Mammary epithelial cell (primary cell): ENCODE data around the gene MARF1.
"Not testable (repeated sequence)": the region's sequence is repeated elsewhere in the genome, so short reads cannot be mapped to it uniquely, and the experiment has no call there.

Source experiments
- EZH2 ChIP-seq: IDR thresholded peaks from 2 replicates; pipeline ENCODE4 v1.6.1; 2012; ENCODE audit warnings: low read length, inconsistent platforms, borderline replicate concordance
- TF ChIP-seq, protein P1 (sequence below), 2 donors: IDR thresholded peaks in 1 of 2; conservative IDR thresholded peaks in 1 of 2; 2 replicates each; pipeline ENCODE4 v1.5.1; 2011 to 2012; ENCODE audit warnings: inconsistent platforms in 2 of 2, low read length in 2 of 2, mild to moderate bottlenecking in 2 of 2, control low read depth in 1 of 2, low read depth in 1 of 2; ENCODE audit not compliant: insufficient read depth in 1 of 2; ENCODE audit errors: extremely low read depth in 1 of 2

DNA sequence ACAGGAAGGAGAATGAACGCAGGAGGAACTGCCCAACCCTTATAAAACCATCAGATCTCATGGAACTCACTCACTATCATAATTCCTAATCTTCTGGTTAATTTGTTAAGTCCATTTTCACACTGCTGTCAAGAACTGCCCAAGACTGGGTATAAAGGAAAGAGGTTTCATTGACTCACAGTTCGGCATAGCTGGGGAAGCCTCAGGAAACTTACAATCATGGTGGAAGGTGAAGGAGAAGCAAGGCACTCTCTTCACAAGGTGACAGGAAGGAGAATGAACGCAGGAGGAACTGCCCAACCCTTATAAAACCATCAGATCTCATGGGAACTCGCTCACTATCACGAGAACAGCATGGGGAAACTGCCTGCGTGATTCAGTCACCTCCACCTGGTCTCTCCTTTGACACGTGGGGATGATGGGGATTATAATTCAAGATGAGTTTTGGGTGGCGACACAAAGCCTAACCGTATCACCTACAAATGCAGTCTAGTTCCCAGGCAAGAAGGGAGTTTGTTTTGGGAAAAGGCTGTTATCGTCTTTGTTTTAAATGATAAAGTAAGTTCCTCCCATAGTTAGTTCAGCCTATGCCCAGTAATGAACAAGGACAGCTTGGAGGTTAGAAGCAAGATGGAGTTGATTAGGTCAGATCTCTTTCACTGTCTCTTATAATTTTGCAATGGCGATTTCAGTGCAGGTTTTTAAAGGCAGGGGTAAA is 68.9 kb downstream of the MARF1 start:
- TF ChIP-seq, protein P1, sequence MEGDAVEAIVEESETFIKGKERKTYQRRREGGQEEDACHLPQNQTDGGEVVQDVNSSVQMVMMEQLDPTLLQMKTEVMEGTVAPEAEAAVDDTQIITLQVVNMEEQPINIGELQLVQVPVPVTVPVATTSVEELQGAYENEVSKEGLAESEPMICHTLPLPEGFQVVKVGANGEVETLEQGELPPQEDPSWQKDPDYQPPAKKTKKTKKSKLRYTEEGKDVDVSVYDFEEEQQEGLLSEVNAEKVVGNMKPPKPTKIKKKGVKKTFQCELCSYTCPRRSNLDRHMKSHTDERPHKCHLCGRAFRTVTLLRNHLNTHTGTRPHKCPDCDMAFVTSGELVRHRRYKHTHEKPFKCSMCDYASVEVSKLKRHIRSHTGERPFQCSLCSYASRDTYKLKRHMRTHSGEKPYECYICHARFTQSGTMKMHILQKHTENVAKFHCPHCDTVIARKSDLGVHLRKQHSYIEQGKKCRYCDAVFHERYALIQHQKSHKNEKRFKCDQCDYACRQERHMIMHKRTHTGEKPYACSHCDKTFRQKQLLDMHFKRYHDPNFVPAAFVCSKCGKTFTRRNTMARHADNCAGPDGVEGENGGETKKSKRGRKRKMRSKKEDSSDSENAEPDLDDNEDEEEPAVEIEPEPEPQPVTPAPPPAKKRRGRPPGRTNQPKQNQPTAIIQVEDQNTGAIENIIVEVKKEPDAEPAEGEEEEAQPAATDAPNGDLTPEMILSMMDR (conservative IDR thresholded peaks at IDR 0.05 in 1 of 2, IDR thresholded peaks at IDR 0.05 in 1 of 2; ENCODE audit: extremely low read depth in 1 of 2, insufficient read depth in 1 of 2, low read depth in 1 of 2, low read length in 2 of 2): not testable (repeated sequence)
- not testable (repeated sequence) for TF ChIP-seq EZH2
